DMS79 treated with DMSO at 0.1 percent for 48 hours (cell line): Measurements from ENCODE around the gene OXNAD1.

Source experiments
- DNase-seq: peaks from one replicate; lab custom pipeline; 2025; lab: John Stamatoyannopoulos, UW

OXNAD1 gene

GRCh38 chr3:16329036-16329825 is 64.2 kb downstream of the OXNAD1 start:
- DNase-seq: peak; percentile 12

GRCh38 chr3:16329826-16330129 is 64.8 kb downstream of the OXNAD1 start:
- peak; percentile 78 for DNase-seq

GRCh38 chr3:16330351-16330750 is 65.3 kb downstream of the OXNAD1 start:
- peak; percentile 33 for DNase-seq

- no peak for DNase-seq
Observed at GRCh38 chr3:16331319-16331883, 66.4 kb downstream of the OXNAD1 start.

GRCh38 chr3:16332904-16333426 is 68.0 kb downstream of the OXNAD1 start:
- no peak for DNase-seq

- no peak for DNase-seq
Observed at GRCh38 chr3:16334909-16335308, 69.9 kb downstream of the OXNAD1 start.

GRCh38 chr3:16335333-16335732 is 70.3 kb downstream of the OXNAD1 start:
- DNase-seq: no peak

GRCh38 chr3:16335772-16336645 is 71.0 kb downstream of the OXNAD1 start:
- no peak for DNase-seq

GRCh38 chr3:16336825-16337224 is 71.8 kb downstream of the OXNAD1 start:
- DNase-seq: no peak

- DNase-seq: no peak
Observed at GRCh38 chr3:16337856-16338540, 73.0 kb downstream of the OXNAD1 start.

- no peak for DNase-seq
Observed at GRCh38 chr3:16338999-16339398, 74.0 kb downstream of the OXNAD1 start.

GRCh38 chr3:16343101-16343500 is 78.1 kb downstream of the OXNAD1 start:
- DNase-seq: no peak

- DNase-seq: no peak
Observed at GRCh38 chr3:16346413-16347081, 81.5 kb downstream of the OXNAD1 start.

- DNase-seq: no peak
Observed at GRCh38 chr3:16347548-16347947, 82.5 kb downstream of the OXNAD1 start.

GRCh38 chr3:16349986-16350596 is 85.1 kb downstream of the OXNAD1 start:
- no peak for DNase-seq

- no peak for DNase-seq
Observed at GRCh38 chr3:16350597-16351318, 85.7 kb downstream of the OXNAD1 start.

GRCh38 chr3:16352428-16352827 is 87.4 kb downstream of the OXNAD1 start:
- no peak for DNase-seq

- no peak for DNase-seq
Observed at GRCh38 chr3:16354291-16354690, 89.3 kb downstream of the OXNAD1 start.
